ENCODE data around the gene DPP6.

- TF ChIP-seq CTCF (IDR thresholded peaks at IDR 0.05), result no peak
- TF ChIP-seq POLR2AphosphoS5 (IDR thresholded peaks at IDR 0.05), result no peak
- TF ChIP-seq POLR2A (IDR thresholded peaks at IDR 0.05), result no peak
Measured at GRCh38 chr7:154512121-154512833, 460.1 kb downstream of the DPP6 start.
